ENCODE data around the gene KRTAP10-2.

DNA sequence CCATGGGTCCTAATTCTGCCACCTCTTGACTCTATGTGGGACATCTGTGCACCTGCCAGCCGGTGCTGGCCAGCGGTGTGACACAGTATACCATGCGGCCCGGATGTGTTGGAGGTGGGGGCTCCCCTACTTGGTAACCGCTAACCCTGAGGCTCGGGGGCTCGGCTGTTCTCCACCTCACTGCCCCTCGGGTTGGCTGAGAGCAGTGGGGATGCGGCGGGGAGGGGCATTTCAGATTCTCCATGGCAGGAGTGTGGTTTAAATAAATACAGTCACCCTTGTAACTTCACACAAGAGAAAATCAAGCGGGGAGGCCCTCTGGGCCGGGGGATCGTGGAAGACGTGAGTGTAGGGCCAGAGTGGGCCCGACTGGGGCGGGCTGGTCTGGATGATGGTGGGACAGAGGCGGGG lies 22.3 kb downstream of the KRTAP10-2 start:
- TF ChIP-seq CTCF (IDR thresholded peaks at IDR 0.05; ENCODE audit: borderline replicate concordance, extremely low read depth, low read length, poor library complexity, severe bottlenecking) (no peak), EZH2 (IDR thresholded peaks at IDR 0.05; ENCODE audit: borderline replicate concordance, low read depth, low read length, severe bottlenecking) (no peak)
